ENCODE measurements around the gene RFX3.

The RFX3 gene

DNA sequence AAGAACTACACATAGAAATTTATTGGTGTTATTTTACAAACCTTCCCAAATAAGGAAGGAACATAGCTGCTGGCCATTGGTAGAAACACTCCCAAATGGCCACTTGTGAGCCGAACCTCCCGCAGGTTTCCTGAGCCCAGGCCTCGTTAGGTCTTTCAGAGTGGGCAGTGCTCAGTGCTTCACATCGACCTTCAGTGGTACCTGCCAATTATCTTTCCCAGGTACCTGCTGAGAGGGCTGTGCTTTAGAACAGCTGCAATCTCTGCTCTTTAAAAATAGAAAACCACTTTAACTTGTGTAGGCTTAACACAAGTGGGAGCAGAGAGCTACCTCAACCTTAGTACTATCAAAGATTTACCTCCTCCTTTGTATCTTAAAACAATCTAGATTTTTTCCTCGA lies 334.1 kb downstream of the RFX3 start:
- DNase-seq, result no peak

DNA sequence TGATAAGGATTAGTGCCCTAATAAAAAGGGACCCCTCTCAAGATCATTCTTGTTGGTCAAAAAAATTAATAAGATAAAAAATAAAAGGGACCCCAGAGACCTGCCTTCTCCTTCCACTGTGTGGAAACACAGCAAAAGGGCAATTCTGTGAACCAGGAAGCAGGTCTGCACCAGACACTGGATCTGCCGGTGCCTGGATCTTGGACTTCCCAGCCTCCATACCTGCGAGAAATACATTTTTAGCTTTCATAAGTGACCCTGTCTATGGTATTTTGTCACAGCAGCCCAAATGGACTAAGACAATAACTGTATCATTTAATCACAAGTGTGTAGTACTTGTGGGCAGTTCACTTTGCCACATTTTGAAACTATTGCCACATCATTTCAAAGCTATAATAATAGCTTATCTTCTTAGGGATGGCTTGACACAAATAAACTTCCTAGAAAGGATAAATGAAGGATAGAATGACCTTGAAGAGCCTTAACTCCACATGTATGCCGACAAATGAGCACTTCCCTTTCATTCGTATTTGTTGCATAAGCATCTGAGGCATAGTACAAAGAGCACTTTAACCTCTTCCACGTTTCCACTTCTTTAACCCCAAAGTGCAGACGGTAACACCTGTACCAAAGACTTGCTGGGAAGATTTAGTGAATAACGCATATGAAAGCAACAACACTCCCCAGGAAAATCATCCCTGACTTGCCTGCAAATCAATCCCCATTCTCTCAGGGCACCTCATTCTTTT lies 336.5 kb downstream of the RFX3 start:
- no peak for DNase-seq

DNA sequence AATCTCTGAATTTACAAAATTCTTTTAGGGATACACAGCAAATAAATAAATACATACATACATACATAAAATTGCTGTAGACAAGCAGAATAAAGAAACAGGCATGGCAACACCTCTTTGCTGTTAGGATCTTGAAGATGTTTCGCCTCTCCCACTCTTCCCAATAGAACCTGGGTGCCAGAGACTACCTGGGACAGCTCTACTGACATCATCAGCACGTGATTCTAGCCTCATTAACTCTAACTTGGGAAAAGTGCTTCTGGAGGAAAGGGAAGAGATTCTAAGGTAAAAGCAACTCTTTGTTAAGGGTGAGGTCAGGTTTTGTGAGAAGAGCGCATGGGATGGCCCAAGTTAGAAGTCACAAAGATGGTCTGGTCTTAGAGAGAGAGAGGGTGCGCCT lies 339.1 kb downstream of the RFX3 start:
- DNase-seq, result no peak

DNA sequence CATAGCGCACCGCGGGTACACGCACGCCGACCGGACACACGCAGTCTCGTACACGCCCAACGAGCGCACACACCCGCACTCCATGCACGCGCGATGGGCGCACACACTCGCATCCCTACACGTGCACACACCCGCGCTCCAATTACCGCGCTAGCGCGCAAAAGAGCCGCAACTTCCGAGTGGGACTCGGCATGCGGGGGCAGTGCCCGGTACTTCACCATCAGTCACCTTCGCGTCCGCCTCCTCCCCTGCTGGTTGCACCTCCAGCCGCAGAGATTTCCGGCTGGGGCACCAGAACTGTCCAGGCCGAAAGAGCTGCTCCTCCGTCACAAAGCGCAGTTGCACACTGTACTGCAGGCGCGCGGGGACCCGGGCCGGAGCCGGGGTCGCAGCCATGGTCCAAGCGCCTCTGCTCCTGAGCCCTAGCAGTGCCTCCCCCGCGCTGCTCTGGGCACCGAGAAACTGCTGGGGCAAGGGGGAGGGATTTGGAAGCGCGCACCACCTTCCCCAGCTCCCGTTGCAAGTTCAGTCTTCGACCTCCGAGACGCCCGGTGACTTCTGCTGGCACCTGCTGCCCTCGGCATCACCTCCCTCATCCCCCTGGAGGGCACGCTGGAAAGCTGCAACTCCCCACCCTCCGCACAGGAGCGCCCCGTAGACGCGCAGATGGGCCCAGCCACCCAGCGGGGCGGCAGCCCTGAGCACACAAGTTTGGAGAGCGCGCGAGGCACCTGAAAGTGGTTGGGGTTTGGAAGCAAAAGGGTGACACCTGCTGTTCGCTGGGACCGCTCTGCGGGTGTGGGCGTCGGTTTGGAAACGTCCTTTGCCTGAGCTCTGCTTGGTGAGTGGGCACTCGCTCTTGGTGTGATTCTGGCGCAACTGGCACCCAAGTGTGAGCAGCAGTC lies 344.5 kb downstream of the RFX3 start:
- DNase-seq, result no peak

DNA sequence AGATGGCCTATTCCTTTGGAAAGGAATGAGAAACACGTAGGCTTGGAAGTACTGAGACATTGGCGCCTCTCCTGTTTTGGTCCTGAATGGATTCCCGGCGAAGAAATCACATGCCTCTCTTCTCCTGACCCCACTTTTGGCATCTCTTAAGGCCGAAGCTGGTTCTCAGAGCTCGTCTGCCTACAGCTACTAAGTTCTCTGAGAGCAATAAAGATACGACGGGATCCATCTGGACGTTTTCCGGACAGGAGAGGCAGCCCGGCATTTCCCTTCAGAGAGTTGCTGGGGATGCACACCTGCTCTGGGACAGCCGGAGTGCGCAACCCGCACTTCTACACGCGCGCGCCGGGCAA lies 345.1 kb downstream of the RFX3 start:
- no peak for DNase-seq

DNA sequence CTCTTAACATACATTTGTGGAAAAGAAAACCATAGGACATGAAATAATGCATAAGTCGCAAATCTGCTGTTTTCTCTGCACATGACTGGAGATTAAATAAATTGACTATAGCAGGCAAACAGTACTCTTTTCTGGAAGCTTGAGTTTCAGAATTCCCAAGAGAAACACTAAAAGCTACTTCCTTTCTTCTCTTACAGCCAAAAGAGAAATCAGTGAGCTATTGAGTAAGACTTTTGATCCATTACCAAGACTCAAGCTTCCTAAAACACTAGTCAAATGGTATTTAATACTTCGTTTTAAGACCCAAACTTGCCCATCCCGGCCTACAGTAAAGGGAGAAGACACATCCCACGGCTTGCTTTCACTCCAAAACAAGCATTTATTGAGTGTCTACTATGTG lies 346.1 kb downstream of the RFX3 start:
- DNase-seq, result no peak

DNA sequence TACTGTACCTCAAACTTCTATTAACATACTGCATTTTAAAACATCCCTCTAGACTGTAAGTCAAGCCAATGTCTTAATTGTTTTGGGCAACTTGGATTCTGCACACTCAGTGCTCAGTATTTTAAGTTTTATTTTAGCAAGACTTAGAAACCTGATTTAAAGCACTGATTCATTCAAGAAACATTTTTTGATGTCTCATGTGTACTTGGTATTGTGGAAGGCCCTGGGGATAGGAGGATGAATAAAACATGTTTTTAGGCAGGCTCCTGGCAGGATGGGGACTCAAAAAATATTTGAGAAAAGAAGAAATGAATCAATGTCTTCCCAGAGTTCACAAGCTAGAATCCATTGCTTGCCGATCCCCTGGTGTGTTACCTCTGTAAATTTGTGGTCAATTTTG lies 347.9 kb downstream of the RFX3 start:
- no peak for DNase-seq

DNA sequence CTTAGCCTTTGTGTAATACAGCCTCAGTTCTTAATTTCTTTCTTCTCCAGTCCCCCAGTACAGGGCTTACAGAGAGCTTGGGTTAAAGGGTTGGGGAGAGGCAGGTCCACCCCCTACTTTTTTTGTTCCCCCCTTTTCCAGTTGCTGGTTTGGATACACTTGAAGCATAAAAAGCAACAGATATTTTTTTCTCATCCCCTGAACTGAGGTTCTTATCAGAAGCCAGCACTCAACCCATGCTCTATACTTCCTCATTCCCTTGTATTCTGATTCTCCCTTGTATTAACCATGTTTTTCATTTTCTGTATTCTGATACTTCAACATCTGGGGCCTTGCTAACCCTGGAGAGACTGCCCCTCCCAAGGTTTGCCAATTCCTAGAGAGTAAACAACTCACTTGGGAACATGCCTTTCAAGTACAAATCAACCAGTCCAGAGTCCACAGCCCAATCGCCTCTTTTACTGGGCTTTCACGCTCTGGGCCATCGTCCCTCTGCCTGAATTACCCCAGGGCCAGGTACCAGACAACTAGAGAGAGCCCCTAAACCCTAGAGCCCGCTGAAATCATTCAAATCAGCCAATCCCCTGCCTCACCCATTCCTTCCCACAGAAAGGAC lies 348.5 kb downstream of the RFX3 start:
- peak; percentile 18 for DNase-seq

DNA sequence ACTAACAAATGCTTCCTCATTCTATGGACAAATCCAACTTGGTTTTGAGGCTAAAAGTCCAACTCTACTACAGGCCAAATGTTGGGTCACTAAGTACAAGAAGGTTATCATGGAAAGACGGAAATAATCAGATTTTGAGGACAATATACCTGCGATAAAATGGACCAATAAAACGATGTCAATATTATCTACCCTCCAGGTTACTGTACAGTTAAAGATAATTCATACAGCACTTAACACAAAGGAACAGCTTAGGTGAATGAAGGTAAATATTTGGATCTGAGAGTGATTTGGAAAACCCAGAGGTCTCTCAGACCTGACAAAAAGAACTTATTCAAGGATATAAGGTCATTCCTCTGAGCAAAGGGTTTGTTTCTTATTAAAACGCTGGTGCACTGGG lies 352.4 kb downstream of the RFX3 start:
- no peak for DNase-seq

DNA sequence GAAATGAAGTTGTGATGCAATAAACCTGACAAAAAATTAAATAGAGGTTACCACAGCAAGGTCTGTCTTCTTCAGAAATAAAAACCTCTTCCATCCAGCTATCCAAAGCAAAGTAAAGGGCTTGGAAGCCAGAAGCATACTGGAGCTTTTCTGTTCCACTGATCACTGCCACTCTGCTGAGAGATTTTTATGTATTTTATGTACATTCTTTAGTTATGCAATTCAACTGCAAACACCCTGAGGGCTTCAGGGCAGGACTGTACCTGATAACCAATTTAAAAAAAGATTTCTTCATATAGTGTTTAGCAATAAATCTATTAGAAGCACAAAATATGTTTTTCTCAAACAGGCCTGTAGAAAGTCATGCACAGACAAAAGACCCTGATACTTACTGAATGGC lies 355.0 kb downstream of the RFX3 start:
- DNase-seq, result no peak

Data from GDM1 (cell line).